ENCODE results near the gene NUDCD3.
"Not testable (repeated sequence)": the region's sequence is repeated elsewhere in the genome, so short reads cannot be mapped to it uniquely, and the experiment has no call there.

NUDCD3 gene

DNA sequence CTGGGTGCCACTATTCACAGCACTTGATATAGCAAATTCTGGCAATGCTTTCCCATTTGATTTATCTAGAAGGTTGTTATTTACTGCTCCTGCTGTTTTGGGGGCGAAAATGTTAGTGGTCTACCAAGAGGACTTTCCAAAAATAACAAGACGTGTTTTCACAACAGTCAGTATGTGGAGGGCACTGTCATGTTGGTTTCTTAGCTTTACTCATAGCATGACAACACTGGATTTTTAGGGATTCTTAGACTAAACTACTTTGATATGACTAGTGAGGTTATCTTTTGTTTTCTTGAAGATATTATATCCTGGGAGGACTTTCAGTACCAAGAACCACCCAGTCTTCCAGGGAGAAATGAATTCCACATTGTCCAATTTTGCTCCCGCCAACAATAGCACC, 49.4 kb downstream of the NUDCD3 start:
- DNase-seq = no peak

DNA sequence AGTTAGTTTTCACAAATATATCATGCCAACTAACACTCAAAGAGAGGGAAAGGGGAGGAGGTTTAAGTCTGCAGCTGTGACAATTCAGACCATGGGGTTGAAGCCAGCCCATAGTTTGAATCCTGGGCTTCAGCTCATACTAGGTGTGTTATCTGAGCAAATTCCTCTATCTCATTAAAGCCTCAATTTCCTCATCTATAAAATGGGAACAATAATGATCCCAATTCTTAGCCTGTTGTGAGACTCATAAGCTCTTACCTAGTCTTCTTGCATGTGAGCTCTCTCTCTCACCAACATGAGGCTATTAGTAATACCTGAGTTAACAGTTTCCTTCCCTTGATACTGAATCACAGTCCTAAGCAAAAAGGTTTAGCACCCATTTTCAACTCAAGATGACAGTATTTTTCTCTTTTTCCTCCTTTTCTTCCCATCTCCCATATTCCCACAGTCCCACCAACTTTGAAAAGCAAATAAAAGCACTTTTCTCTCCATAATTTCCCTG, 49.8 kb downstream of the NUDCD3 start:
- DNase-seq = no peak

DNA sequence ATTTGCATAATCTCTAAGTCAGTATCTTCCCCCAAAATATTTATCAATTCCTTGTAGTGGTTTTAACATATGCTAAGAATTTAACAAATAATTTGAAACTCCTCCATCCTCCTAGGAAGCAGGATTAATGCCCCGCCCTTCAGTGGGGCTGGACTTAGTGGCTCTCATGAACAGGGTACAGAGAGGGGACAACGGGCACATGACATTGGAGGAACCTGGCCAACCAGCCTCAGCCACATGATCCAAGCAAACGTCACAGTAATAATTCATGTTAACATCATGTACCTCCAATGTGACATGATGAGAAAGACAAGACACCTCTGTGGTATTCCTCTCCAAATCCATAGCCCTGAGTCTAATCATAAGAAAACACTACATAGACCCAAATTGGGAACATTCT, 50.5 kb downstream of the NUDCD3 start:
- DNase-seq = no peak

DNA sequence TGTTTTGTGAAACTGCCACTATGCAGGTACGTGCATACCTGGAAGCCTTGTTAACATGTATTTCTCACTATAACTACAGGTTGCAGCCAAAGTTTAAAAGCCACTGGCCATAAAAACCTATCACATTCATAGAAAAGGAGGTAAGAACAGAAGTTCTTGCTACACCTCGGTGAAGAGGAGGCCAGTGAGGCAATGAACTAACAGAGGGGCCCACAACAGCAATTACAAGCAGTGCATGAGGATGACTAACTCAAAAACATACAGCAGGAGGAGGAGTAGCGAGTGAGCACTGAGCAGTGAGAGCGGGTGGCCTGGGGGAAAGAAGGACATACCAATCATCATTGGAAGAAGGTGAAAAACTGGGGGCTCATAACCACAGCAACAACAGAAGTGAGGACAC, 51.6 kb downstream of the NUDCD3 start:
- no peak for DNase-seq

DNA sequence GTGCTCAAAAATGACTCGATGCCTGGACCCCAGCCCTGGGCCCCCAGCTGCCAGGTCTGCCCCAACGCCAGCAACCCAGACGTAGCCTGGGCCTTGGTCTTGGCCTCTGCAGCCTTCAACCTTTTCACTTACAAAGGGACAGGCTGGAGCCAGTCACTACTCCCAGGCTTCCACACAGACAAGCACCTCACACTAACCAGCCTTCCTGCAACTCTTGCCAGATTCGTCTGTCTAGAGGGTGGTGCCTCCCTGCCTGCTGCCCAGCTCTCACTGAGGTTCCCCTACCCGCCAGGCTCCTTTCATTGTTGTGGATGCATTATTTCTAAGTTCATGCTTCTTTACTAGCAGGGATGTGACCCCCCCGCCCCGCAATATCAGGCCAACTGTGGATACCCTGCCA, 56.3 kb downstream of the NUDCD3 start:
- DNase-seq = no peak

DNA sequence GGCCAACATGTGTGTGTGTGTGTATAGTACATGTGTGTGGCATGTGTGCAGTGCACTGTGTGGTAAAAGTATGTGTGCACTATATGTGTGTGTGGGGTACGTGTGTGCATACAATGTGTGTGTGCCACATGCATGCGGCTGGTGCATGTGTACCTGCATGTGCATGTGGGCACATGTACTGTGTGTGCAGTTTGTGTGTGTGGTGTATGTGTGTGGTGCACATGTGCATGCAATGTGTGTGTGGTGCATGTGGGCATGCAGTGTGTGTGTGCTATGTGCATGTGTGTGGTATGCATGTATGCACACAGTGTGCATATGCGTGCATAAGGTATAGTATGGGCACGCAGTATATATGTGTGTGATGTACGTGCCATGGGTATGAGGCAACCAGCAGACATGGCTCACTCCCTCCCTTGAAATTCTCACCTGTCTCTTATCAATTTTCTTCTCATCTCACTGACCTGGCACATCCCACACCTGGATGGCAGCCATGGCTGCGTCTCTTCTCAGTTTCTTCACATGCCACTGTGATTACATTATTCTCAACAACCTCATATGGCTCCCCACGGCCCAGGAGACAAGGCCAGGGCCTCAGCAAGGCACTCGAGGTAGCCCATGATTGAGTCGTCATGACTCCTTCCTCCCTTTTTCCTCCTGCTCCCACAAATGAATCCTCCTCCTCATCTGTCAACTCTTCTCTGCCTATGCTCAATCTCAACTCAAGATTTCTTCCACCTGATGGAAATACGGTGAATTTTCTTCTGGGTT, 57.0 kb downstream of the NUDCD3 start:
- DNase-seq = no peak

DNA sequence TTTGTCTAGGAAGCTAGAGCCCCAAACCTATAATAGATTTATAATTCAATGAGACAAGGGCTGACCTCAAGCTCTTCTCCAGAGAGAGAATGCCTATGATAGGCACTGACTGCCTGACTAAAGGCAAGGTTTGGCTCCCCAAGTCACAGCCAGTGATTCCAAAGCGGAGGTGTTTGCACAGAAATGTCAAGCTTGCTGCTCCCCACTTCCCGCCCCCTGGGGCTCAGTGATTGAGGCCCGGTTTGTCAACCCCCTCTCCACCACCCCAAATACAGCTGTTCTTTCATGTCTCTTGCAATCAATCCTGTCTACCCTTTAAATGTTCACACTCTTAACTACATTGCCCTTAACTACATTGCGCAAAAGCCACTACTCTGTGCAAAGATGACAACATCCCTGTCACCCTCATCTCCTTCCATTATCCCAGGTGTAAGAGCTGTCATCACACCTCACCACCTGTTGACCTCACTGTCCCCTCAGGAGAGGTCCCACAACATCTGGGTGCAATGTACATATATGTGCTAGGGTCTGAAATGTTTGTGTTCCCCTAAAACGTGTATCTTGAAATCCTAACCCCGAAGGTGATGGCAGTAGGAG, 58.0 kb downstream of the NUDCD3 start:
- DNase-seq = no peak

DNA sequence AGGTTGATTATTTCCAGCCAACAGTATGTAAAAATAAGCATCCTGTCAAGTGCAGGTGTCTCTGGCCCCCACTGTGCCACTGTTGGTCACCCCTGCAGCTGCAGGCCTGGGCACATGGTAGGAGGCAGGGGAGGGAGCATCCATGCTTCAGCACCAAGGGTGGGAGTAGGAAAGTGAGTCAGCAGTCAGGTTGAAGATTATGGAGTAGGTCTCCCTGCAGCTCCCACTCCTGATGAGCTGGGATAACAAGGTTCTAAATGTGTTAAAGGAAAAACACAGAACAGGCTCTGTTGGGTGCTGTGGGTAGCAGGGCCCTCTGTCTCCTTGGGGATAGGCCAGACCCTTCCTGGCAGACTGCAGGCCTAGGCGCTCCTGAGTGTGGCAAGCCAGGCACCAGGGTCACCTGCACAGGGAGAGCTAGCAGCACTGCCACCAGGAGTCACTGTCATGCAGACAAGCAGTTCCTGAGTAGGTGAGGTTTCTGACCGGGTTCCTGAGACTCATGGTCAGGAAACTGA, 59.3 kb downstream of the NUDCD3 start:
- DNase-seq = peak; percentile 21

DNA sequence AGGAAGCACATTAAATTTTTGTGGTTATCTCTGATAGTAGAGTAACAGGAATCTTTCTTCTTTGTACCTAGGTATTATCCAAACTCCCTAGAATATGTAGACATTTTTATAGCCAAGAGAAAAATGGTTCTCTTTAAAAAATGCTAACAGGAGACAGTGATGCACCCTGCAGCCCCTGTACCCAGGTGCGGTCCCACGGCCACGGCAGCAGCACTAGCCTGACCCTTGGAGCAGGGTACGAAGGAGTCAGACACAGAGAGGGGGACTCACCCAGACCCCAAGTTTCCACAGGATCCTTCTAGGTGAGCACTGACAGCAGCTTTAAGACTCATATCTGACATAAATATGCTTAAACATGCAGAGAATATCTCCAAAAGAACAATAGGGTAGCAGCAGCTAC, 60.4 kb downstream of the NUDCD3 start:
- DNase-seq = no peak

DNA sequence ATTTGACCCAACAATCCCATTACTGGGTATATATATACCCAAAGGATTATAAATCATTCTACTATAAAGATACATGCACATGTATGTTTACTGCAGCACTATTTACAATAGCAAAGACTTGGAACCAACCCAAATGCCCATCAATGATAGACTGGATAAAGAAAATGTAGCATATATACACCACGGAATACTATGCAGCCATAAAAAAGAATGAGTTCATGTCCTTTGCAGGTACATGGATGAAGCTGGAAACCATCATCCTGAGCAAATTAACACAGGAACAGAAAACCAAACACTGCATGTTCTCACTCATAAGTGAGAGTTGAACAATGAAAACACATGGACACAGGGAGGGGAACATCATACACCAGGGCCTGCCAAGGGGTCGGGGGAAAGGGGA, 65.7 kb downstream of the NUDCD3 start:
- not testable (repeated sequence) for DNase-seq

DNA sequence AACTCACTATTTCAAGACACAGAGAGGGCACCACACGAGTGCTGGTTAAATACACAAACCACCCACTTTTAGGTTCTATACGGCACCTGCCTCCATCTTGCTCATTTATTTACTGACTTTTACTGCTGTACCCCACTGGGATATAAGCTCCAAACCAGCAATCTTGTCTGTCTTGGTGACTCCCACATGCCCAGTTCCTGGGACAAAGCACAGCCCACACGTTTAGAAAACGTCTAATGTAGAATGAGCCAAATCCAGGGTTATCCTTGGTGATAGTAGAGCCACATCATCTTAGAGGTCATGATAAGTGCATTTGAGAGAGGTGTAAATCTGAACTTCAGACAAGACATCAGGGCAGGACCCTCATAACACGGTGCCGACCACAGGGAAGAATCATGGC, 73.5 kb downstream of the NUDCD3 start:
- DNase-seq = no peak

DNA sequence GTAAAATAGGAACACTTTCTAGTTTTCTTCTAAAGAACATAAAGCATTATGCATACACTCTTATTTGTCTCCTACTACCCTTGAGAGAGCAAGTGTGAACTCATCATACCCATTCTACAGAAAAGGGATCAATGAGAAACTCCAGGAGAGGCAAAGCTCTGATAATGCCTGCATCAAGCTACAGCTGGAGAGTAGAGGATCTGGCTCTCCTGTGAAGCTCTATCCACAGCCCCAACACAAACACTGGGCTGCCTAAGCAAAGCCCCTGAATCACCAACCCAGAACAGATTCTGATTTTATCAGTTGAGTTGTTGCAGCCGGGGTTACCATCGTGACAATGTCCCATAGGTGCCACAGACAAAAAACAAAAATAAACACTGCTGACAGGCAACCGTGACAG, 74.9 kb downstream of the NUDCD3 start:
- DNase-seq = no peak

DNA sequence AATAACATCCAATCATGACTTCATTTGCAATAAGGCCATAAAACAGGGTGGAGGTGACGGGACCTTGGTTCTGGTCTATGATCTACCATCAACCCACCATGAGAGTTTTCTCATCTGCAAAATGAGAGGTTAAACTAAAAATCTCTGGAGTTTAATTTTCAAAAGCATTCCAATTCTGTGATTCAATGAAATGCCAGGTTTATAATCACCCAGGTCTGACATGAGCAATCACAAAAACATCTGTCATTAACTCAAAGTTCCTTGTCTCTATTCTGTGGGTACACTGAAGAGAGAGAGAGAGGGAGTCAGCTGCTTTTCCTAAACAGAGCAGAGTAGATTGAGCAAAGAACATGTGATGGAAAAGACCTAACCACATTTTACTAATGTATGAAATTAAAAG, 75.4 kb downstream of the NUDCD3 start:
- DNase-seq = no peak

DNA sequence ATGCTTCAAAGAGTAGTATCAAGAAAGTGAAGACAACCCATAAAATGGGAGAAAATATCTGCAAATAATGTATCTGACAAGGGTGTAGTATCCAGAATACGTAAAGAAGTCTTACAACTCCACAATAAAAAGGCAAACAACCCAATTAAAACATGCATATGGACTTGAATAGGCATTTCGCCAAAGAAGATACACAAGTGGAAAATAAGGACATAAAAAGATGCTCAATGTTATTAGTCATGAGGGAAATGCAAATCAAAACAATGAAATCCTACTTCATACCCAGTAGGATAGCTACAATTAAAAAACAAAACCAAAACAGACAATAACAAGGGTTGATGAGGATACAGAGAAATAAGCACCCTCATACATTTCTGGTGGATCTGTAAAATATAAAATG, 79.2 kb downstream of the NUDCD3 start:
- no peak for DNase-seq

DNA sequence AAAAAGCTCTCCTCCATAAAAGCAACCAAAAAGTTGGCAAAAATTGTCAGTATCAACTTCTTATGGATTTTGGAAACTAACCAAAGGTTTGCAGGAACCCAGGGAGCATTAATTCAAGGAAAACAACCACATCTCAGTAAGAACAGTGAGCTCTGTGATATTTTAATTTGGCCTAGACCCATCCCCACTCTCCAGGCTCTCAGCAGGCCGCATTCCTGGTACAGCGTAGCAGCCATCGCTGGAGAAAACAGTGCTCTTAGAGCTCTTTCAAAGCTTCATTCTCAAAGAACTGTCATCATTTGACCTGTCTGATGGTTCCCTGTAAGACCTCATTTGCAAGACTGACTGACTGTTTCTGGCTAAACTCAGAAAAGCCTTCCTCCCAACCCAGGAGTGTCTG, 81.9 kb downstream of the NUDCD3 start:
- no peak for DNase-seq

DNA sequence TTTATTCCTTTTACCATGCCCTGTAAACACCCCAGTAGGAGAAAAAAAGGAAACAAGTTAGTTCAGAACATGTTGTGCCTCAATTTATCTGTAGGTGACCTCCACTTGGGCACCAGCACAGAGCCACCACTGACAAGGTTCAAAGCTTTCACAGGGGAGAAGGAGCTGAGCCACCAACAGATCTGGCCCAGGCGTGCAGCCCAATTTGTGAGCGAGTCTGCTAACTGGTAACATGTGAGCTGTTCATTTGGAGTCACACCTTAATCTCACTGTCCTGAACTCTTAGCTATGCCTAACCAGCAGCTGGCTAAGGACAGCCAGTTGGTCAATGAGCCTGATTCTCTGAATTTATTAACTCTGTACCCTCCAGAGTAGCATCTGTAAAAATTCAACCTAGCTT, 86.7 kb downstream of the NUDCD3 start:
- no peak for DNase-seq

DNA sequence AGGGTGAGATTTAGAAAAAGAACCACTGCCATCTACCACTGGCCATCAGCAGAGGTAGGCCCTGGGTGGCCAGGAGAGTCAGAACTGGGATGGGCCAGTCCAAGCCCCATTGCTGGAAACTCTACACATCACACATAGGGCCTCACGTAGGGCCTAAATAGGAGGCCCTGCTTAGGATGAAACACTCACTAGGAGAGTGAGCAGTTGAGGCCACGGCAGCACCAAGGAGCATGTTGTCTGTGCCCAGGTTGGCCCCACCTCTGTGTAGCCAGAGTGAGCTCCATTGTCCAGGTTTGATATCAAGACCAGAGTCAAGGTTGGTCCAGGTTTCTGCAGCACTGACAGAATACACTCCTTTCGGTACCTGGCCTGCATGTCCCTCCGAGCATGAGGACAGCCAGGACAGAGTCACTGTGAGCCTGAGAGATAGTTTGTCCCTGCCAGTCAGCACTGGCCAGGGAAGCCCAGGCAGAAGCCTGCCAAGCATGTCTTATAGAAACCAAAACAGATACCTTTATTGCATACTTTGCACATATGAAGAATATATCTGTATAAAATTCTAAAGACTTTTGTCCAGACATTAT, 87.2 kb downstream of the NUDCD3 start:
- DNase-seq = no peak

DNA sequence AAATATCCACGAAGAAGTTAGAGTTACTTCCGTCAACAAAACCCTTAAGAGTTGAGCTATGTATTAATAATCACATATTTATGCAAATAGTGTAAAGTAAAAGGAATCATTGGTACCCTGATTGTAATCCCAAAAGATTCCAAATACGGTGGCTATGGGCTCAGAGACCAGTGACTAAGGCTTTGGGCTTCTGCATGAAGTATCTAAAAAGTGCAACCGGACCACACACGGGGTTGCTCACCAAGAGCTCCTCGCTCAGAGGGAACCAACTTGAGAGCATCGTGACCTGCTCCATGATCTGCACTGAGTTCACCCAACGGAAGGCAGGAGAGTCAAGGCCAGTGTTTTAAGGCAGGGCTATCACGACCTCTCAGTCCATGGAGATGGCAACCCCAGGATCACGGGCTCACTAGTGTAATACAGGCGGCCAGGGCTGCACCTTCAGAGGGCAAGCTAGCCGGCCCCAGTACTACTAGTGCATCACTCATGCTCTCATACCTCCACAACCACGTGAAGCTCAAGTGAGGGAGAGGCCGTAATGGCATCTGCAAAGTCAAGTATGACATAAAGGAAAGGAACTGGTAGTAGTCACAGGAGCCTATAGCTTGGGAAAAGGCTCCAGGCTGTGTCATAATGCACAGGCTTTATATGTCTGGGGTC, 87.9 kb downstream of the NUDCD3 start:
- no peak for DNase-seq

DNA sequence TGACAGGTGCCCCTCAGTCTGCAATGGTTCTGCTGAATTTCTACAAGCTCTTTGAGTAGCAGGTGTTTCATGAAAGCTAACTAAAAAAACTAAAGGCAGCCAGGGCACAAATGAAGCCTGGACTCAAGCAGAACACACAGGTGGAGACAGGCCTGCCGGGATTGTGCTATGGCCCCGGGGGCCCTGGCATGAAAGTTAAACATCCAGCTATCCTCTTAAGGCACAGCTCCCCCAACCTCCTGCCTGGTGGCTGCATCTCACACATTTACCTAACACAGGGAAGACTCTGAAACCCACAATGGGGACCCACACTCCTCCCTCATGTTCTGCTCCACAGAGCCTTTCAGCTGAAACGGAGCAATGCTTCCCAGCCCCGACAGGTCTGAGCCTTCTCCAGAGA, 88.8 kb downstream of the NUDCD3 start:
- DNase-seq = no peak

DNA sequence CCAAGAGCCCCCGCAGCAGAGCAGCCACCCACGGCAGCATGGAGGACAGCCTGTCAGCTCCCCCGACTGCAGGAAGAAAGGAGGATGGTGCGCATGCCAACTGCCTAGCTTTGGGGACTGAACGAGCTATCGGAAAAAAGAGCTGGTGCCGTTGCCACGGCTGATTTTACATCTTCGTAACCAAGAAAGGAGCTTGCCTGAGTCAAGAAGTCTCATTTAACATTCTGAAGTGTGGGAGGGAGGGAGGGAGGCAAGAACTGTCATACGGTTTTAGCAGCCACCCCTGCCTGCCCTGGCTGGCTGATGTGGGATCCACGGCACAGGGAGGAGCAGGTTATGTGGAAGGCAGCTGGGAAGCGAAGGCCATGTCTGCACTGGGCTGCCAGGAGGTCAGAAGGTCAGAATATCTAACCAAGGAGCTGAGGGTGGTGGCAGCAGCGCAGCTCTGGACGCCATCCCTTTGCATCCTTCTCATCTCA, 90.4 kb downstream of the NUDCD3 start:
- no peak for DNase-seq

DNA sequence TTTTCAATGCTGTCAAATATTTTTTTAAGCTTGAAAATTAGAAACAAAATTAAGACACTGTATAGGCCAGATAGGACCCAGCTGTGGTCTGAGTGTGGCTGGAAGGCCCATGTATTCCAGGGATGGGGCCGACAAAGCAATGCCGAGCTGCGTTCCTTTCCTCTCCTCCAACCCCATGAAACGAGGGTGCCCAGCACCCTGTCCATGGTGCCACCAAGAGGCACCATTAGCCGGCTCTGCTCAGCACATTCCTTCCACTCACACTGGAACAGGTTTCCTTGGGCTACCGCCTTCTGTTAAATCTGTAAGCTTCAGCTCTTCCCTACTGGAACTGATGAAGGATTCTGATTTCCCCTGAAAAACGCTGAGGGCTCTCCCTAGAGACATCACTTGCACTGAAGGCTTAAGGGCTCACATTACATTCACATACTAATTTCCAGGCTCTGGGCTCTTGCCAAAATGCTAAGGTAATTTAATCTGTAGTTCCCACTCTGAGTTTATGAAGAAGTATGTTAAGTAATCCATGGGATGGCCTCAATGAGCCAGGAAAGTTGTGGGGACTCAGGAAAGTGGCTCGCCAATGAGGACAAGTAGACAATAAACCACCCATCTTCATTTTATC, 91.4 kb downstream of the NUDCD3 start:
- no peak for DNase-seq

DNA sequence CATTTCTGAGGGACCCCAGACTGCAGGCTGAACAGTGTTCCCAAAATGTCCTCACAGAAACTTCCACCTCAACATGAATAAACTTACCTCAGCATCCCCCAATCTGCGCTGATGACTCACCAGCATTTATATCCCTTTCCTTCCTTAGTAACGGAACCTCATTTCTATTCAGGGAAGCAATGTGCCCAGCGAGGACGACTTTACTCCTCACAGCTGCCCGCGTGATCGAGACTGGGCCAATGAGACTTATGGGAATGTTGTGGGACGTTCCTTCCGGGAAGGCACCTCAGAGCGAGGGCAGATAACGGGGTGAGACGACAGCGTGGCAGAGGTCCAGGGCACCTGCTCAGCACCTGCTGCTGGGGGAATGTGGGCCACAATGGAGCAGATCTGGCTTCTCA, 91.9 kb downstream of the NUDCD3 start:
- no peak for DNase-seq

DNA sequence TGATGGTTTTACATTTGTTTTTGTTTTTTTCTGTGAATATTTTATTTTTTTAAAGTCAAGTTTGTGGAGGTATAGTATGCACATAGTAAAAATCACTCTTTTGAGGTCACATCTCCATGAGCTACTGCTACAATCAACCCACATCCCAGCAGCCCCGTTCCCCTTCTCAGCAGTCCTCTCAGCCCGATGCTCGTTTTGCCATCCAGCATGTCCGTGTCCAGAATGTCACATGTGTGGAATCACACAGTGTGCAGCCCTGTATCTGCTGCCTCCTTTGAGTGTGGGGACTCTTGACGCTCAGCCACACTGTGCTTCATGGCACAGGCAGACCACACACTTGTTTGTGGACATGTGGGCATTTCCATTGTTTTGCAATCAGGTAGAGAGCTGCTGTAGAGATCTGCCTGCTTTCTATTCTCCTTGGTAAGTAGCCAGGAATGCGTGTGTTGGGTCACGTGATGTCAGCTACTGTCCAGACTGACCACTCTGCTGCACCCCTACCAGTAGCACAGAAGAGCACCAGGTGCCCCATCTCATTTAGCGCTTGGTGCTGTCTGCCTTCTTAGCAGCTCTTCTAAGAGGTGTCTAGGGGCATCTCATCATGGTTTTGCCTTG, 93.4 kb downstream of the NUDCD3 start:
- DNase-seq = no peak

Measured in stimulated activated CD4-positive, alpha-beta T cell treated with anti-CD3 and anti-CD28 coated beads, Interleukin-4, amount 100 ng/mL, for 1 hour (primary cell).